Activated naive CD8-positive, alpha-beta T cell treated with anti-CD3 and anti-CD28 coated beads for 36 hours (primary cell): ENCODE data around the gene SUN3. TPM values are rescaled to one million over a fixed set of nuclear protein-coding genes. Genes with fewer than 3 reads are reported as not detected.

ENCODE experiments used
- DNase-seq: peaks from one replicate; pipeline ENCODE4 v3.0.0; 2021
- H3K27ac Mint-ChIP-seq: one replicate; pipeline ENCODE4 v1.8.0; 2022; ENCODE audit warnings: mild to moderate bottlenecking, moderate library complexity, mixed read lengths
- H3K27me3 Mint-ChIP-seq: one replicate; pipeline ENCODE4 v1.8.0; 2022; ENCODE audit warnings: mild to moderate bottlenecking, mixed read lengths
- H3K36me3 Mint-ChIP-seq: one replicate; pipeline ENCODE4 v1.8.0; 2021; ENCODE audit warnings: mild to moderate bottlenecking, mixed read lengths
- H3K4me1 Mint-ChIP-seq: one replicate; pipeline ENCODE4 v1.8.0; 2021; ENCODE audit warnings: mixed read lengths
- H3K4me3 Mint-ChIP-seq: one replicate; pipeline ENCODE4 v1.8.0; 2022; ENCODE audit warnings: mild to moderate bottlenecking, moderate library complexity, mixed read lengths
- H3K9me3 Mint-ChIP-seq: one replicate; pipeline ENCODE4 v1.8.0; 2022; ENCODE audit warnings: mixed read lengths
- total RNA-seq, 2 experiments: library from RNA; stranded (reverse); gene quantifications; one replicate each; pipeline ENCODE4 v1.2.3, GENCODE V29; 2021

SUN3 gene
- total RNA-seq, 2 experiments from 2014 or later, result 0.54 TPM; not detected in 1

DNA sequence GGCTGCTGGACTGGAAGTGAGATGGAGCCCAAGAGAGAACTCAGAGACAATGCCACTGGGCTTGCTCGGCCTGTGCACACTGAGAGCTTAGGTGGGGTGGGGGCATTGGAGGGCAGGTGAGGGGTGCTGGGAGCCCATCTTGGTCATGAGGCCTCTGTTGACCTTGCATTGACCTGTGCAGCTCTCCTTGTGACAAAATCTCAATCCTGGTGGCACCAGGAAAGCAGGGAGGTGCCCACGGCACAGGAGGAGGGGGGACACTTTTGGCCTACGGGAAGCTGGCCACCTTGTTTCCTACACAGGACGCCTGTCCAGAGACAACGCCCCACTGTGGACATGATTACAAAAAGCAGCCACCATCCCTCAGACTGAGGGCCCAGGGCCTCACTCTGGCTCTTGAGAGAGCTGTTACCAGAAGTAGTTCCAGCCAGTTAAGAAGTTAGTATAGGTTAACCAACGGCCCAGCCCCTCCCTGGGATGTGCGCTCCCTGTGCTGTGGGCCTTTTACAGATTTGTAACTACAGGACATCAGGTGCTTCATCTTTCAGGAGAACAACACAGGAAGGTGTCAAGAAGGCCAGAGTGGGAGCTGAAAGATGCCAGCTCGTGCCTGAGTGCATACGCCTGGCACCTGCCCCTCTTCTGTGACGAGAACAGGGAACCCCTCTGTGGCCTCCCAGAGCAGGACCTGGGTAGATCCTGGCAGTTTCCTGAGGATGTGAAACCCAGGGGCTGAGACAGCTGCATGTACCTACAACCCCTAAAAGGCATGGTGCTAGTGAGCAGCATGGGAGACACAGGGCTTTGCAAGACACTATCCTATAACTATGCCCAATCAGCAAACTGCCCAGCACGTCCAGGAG is 91.0 kb downstream of the SUN3 start:
- H3K4me1 Mint-ChIP-seq, result peaks cover 4% of the 10 kb centered on the region
- H3K9me3 Mint-ChIP-seq, result no peaks in the 10 kb centered on the region
- DNase-seq, result no peak
- no peaks in the 10 kb centered on the region for H3K27me3 Mint-ChIP-seq
- peak overlapping the region; percentile 2 for H3K27ac Mint-ChIP-seq
- H3K36me3 Mint-ChIP-seq, result no peaks in the 10 kb centered on the region
- H3K4me3 Mint-ChIP-seq, result no peak overlapping the region

Other genes starting within 250 kb of the SUN3 start
- gene PKD1L1, start 80.6 kb downstream of the SUN3 start, total RNA-seq, result under 1 TPM; 0.02 to 0.10 TPM
- gene HUS1, start 49.5 kb downstream of the SUN3 start, total RNA-seq, result 10 to 100 TPM; 49.2 to 50.4 TPM
- gene C7orf57, start 6.4 kb upstream of the SUN3 start, total RNA-seq, result 1 to 10 TPM; 1.0 to 1.1 TPM
- 10 to 100 TPM; 45.3 to 51.1 TPM for gene UPP1, start 60.2 kb upstream of the SUN3 start, total RNA-seq
- under 1 TPM; 0.04 TPM for gene ABCA13, start 142.4 kb upstream of the SUN3 start, total RNA-seq